Heart left ventricle (tissue), 13 donors: ENCODE data around the gene GNG7.

Experiments
- CTCF ChIP-seq, 12 donors: fragments of 200-600 bp; sonication (generic) in 4 of 12; IDR thresholded peaks; one replicate each; pipeline versions ENCODE4 v1.5.0 to v1.8.0; 2018 to 2022; ENCODE audit warnings: antibody characterized with exemption in 12 of 12, mild to moderate bottlenecking in 5 of 12
- POLR2A ChIP-seq, 2 donors: fragments of 450-650 bp; IDR thresholded peaks; one replicate each; pipeline ENCODE4 v1.6.1; 2017; ENCODE audit warnings: antibody characterized with exemption in 2 of 2, mild to moderate bottlenecking in 2 of 2, moderate library complexity in 2 of 2
- donor health status: ischemic (EF 13 %, LVEDD 7.1; RV severe dilation, severe dysfunction).
- donor health status: DM: no; HTN: yes; CAD: no.
- donor health status: DM: no; HTN: no; CAD: no.
- donor health status: ischemic (EF 25% LVEDD 6.9; RV normal size, moderate dysfunction).
- donor health status: ischemic (EF 25% LVEDD 5.7; RV mildly dilated, moderate dysfunction).
- donor health status: ischemic (EF 35%, LVEDD 5.7; RV mildly dilated, moderate dysfunction).
- donor health status: nonischemic (EF 11% LVEDD 7.7; RV severe dilation, severe dysfunction).
- donor health status: DM: yes; HTN: yes; CAD: no.
- donor health status: PGD.
- donor health status: ischemic (EF 29% LVEDD 5.4; RV normal size, mild dysfunction).
- donor health status: nonischemic (EF 23%, LVEDD 6.1; RV moderate dilation, normal function).

DNA sequence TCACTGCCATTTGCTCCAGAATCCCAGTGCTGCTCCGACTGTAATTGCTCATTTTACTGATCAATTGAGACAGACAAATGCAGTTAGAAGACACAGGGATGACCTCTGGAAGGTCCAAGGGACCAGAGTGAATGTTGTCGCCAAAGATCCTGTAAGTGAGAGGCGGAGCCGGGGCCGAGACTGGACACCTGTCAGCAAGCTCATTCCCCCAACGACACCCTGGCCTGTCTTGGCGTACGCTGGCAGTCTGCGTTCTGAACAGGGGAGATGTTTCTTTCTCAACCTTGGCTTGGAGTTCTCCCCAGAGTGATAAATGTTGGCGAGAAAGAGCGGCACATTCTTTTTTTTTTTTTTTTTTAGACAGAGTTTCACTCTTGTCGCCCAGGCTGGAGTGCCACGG, 202.3 kb downstream of the GNG7 start:
- TF ChIP-seq CTCF (IDR thresholded peaks at IDR 0.05) (no peak), POLR2A (IDR thresholded peaks at IDR 0.05) (no peak)
